Stimulated activated CD8-positive, alpha-beta memory T cell treated with anti-CD3 and anti-CD28 coated beads, Interleukin-7, amount 100 ng/mL, for 4 hours (primary cell): ENCODE measurements around the gene VIL1.

Experiments used
- DNase-seq, 2 donors: peaks; one replicate each; pipeline ENCODE4 v3.0.0-alpha.2; 2020; ENCODE audit warnings: low read depth in 2 of 2

Gene VIL1

GRCh38 chr2:218406209-218406948, 12.5 kb upstream of the VIL1 start:
- DNase-seq, result peak; percentile 75 to 91

GRCh38 chr2:218406949-218407618, 11.8 kb upstream of the VIL1 start:
- DNase-seq, result peak in 1 of 2 donors; percentile 61

- DNase-seq, result no peak
Measured at GRCh38 chr2:218407717-218408116, 11.2 kb upstream of the VIL1 start.

GRCh38 chr2:218418321-218418716, 604 bp upstream of the VIL1 start:
- DNase-seq, result no peak

GRCh38 chr2:218419630-218420216, 800 bp downstream of the VIL1 start:
- DNase-seq, result no peak

GRCh38 chr2:218421027-218421426, 2.1 kb downstream of the VIL1 start:
- DNase-seq, result no peak

- no peak for DNase-seq
Measured at GRCh38 chr2:218422403-218423086, 3.6 kb downstream of the VIL1 start.

- no peak for DNase-seq
Measured at GRCh38 chr2:218423584-218423983, 4.7 kb downstream of the VIL1 start.

- DNase-seq, result no peak
Measured at GRCh38 chr2:218425531-218425930, 6.6 kb downstream of the VIL1 start.

GRCh38 chr2:218427741-218428140, 8.8 kb downstream of the VIL1 start:
- no peak for DNase-seq

GRCh38 chr2:218428846-218429558, 10.1 kb downstream of the VIL1 start:
- no peak for DNase-seq

GRCh38 chr2:218429911-218430692, 11.2 kb downstream of the VIL1 start:
- DNase-seq, result no peak

- DNase-seq, result no peak
Measured at GRCh38 chr2:218430721-218431120, 11.8 kb downstream of the VIL1 start.

- no peak for DNase-seq
Measured at GRCh38 chr2:218431878-218432277, 13.0 kb downstream of the VIL1 start.

- no peak for DNase-seq
Measured at GRCh38 chr2:218432676-218433365, 13.9 kb downstream of the VIL1 start.

GRCh38 chr2:218434456-218434855, 15.5 kb downstream of the VIL1 start:
- no peak for DNase-seq

- no peak for DNase-seq
Measured at GRCh38 chr2:218435003-218435982, 16.4 kb downstream of the VIL1 start.

GRCh38 chr2:218436992-218437391, 18.1 kb downstream of the VIL1 start:
- no peak for DNase-seq

- no peak for DNase-seq
Measured at GRCh38 chr2:218437969-218438368, 19.0 kb downstream of the VIL1 start.
